Endothelial cell of umbilical vein (primary cell): Measurements from ENCODE around the gene LAG3. TPM values are rescaled to one million over a fixed set of nuclear protein-coding genes. Genes with fewer than 3 reads are reported as not detected.

ENCODE experiments used
- BruUV-seq: library from RNA; stranded (reverse); fragments of 400-500 nt; replicated peaks from 2 replicates; lab custom pipeline; 2021; lab: Mats Ljungman, UMichigan
- CTCF ChIA-PET: fragments of 300-600, 350-600 bp; sonication (Branson Sonifier 250); formaldehyde crosslinking; loops from one replicate; lab custom pipeline; 2021; ENCODE audit warnings: antibody characterized with exemption, inconsistent platforms; lab: Charles Lee
- POLR2A ChIA-PET: fragments of 300-600, 350-600 bp; sonication (Branson Sonifier 250); formaldehyde crosslinking; loops from one replicate; lab custom pipeline; 2021; ENCODE audit warnings: antibody characterized with exemption, inconsistent platforms; lab: Charles Lee
- DNase-seq: peaks from one replicate; pipeline ENCODE4 v3.0.0-alpha.2; 2011; ENCODE audit warnings: low read depth, low spot score
- FAIRE-seq: peaks from 2 replicates; lab custom pipeline; 2011; peaks lifted over from hg19 to GRCh38; lab: Jason Lieb, UNC
- H2AFZ ChIP-seq: 2 replicates; pipeline ENCODE4 v1.6.0; 2012; ENCODE audit warnings: low read depth, low read length, control low read depth, inconsistent platforms
- H3K27ac ChIP-seq: 2 replicates; pipeline ENCODE4 v1.5.1; 2011; ENCODE audit warnings: low read depth, mild to moderate bottlenecking, control low read depth, low read length, moderate library complexity; ENCODE audit not compliant: insufficient read depth
- H3K27me3 ChIP-seq, 2 experiments: 2 replicates each; pipeline versions ENCODE4 v1.6.0 to v1.6.1; 2011; ENCODE audit warnings: low read length in 2 of 2, mixed read lengths in 1 of 2; ENCODE audit not compliant: control insufficient read depth in 2 of 2, insufficient read depth in 2 of 2
- H3K36me3 ChIP-seq, 2 experiments: 2 replicates in 1 of 2; 3 replicates in 1 of 2; pipeline ENCODE4 v1.5.1; 2011; ENCODE audit warnings: low read length in 2 of 2, mild to moderate bottlenecking in 1 of 2, moderate library complexity in 1 of 2; ENCODE audit not compliant: control insufficient read depth in 2 of 2, insufficient read depth in 2 of 2; ENCODE audit errors: extremely low read depth in 1 of 2
- H3K4me1 ChIP-seq: 3 replicates; pipeline ENCODE4 v1.5.1; 2011; ENCODE audit warnings: mild to moderate bottlenecking, low read length; ENCODE audit not compliant: control insufficient read depth, insufficient read depth; ENCODE audit errors: extremely low read depth
- H3K4me2 ChIP-seq: 2 replicates; pipeline ENCODE4 v1.6.1; 2011; ENCODE audit warnings: low read length, control low read depth, mixed read lengths; ENCODE audit not compliant: insufficient read depth
- H3K4me3 ChIP-seq, 3 experiments: fragments of 200-600 bp in 1 of 3; sonication (generic), shearing (Covaris generic) in 1 of 3; replicated peaks in 1 of 3; 2 replicates each; pipeline ENCODE4 v1.5.1; 2011 to 2016; ENCODE audit warnings: control low read depth in 3 of 3, low read length in 3 of 3, mild to moderate bottlenecking in 2 of 3, inconsistent platforms in 1 of 3, low read depth in 1 of 3, moderate library complexity in 1 of 3; ENCODE audit not compliant: insufficient read depth in 1 of 3
- H3K79me2 ChIP-seq: 2 replicates; pipeline ENCODE4 v1.6.0; 2012; ENCODE audit warnings: low read length, inconsistent platforms; ENCODE audit not compliant: control insufficient read depth, insufficient read depth
- H3K9ac ChIP-seq: replicated peaks from 2 replicates; pipeline ENCODE3; 2011; ENCODE audit warnings: low read length, control low read depth; ENCODE audit not compliant: insufficient read depth; ENCODE audit errors: extremely low read depth
- H3K9me1 ChIP-seq: replicated peaks from 3 replicates; pipeline ENCODE4 v1.6.0; 2011; ENCODE audit warnings: mild to moderate bottlenecking, low read length; ENCODE audit not compliant: control insufficient read depth, insufficient read depth; ENCODE audit errors: extremely low read depth
- H3K9me3 ChIP-seq: replicated peaks from 2 replicates; pipeline ENCODE4 v1.5.1; 2012; ENCODE audit warnings: low read length, inconsistent platforms; ENCODE audit not compliant: control insufficient read depth, insufficient read depth
- H4K20me1 ChIP-seq: replicated peaks from 2 replicates; pipeline ENCODE3; 2011; ENCODE audit warnings: mild to moderate bottlenecking, low read length; ENCODE audit not compliant: control insufficient read depth, insufficient read depth; ENCODE audit errors: extremely low read depth
- EZH2 ChIP-seq: IDR thresholded peaks from 2 replicates; pipeline ENCODE4 v1.6.1; 2012; ENCODE audit warnings: borderline replicate concordance, low read depth, mild to moderate bottlenecking, moderate library complexity, low read length, inconsistent platforms; ENCODE audit not compliant: severe bottlenecking
- FOS ChIP-seq: IDR thresholded peaks from 2 replicates; pipeline ENCODE4 v1.6.1; 2011; ENCODE audit warnings: mild to moderate bottlenecking, low read length, moderate library complexity, borderline replicate concordance; ENCODE audit not compliant: insufficient read depth
- GATA2 ChIP-seq: IDR thresholded peaks from 2 replicates; pipeline ENCODE4 v1.7.0; 2011; ENCODE audit warnings: low read depth, mild to moderate bottlenecking, moderate library complexity, mixed read lengths, low read length; ENCODE audit not compliant: insufficient read length, insufficient read depth
- JUN ChIP-seq: IDR thresholded peaks from 2 replicates; pipeline ENCODE4 v1.6.1; 2011; ENCODE audit warnings: borderline replicate concordance, low read depth; ENCODE audit not compliant: insufficient read length, insufficient read depth
- MYC ChIP-seq: IDR thresholded peaks from one replicate; pipeline ENCODE4 v1.6.1; 2011; ENCODE audit warnings: mild to moderate bottlenecking, low read depth, low read length
- POLR2A ChIP-seq: IDR thresholded peaks from 2 replicates; pipeline ENCODE4 v1.6.1; 2012; ENCODE audit warnings: low read depth, mild to moderate bottlenecking, control low read depth, low read length
- POLR2AphosphoS5 ChIP-seq: IDR thresholded peaks from 2 replicates; pipeline ENCODE4 v1.6.1; 2012; ENCODE audit warnings: low read depth, mild to moderate bottlenecking, control low read depth, low read length, moderate library complexity; ENCODE audit not compliant: insufficient read depth
- dilution Hi-C: fragments of 300-500 bp; cut with MboI; formaldehyde crosslinking; loops from one replicate; pipeline ENCODE4 v1.15.0; 2019; ENCODE audit warnings: low sequenced_read_pairs; ENCODE audit not compliant: extremely low pct_ligation_motif_present
- intact Hi-C: fragments of 100-400 bp; cut with micrococcal nuclease; formaldehyde crosslinking; loops from one replicate; pipeline ENCODE4 v1.10.0; 2022
- polyA plus RNA-seq, 4 experiments: library from polyadenylated mRNA; depleted of rRNA in 3 of 4; stranded (reverse) in 3 of 4; unstranded in 1 of 4; fragments of >200 nt; gene quantifications; 2 replicates each; pipeline versions ENCODE4 v1.2.1 to v1.2.3, GENCODE V29; 2011 to 2012; ENCODE audit warnings: missing spikeins in 1 of 4
- total RNA-seq: library from RNA; stranded (reverse); gene quantifications from 2 replicates; pipeline ENCODE4 v1.2.3, GENCODE V29; 2021
- TF ChIP-seq, protein P1 (sequence below), 2 donors: IDR thresholded peaks; 1 replicate in 1 of 2; 2 replicates in 1 of 2; pipeline ENCODE4 v1.5.1; 2011; ENCODE audit warnings: low read length in 2 of 2, mild to moderate bottlenecking in 2 of 2, moderate library complexity in 2 of 2, control low read depth in 1 of 2, inconsistent platforms in 1 of 2, low read depth in 1 of 2; ENCODE audit not compliant: insufficient read depth in 1 of 2; ENCODE audit errors: extremely low read depth in 1 of 2
- TF ChIP-seq, protein P2 (sequence below): IDR thresholded peaks from 2 replicates; pipeline ENCODE4 v1.6.1; 2011; ENCODE audit not compliant: insufficient read depth, insufficient read length

LAG3 gene
- total and polyA plus RNA-seq, 2 donors (not counting 3 experiments of a cell fraction or from before 2014, with no cell fraction given), result 1.3 to 3.8 TPM

DNA sequence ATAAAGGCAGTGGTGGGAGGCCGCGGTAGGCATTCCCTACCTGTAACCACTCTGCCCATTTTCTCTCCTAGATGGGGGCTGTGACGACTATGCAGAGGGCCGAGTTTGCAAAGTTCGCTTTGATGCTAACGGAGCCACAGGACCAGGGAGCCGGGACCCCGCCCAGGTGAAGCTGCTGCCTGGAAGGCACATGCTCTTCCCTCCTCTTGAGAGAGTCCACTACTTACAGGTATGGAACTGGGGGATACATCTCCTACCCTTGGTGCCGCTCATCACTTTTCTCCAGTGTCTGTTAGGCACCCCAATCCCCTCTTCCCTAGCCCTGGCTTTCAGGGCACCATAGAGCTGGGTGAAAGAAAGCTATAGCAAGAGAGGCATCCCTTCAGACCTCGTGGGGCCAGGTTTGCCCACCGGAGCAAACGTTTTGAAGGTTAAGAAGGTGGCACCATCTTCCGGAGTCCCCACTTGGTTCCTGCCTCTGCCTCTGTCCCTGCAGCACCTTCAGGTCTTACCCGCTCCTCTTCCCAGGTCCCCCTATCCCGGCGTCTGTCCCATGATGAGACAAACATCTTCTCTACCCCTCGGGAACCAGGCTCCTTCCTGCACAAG is 53.9 kb downstream of the LAG3 start:
- no peak overlapping the region for H3K4me2 ChIP-seq
- H3K27me3 ChIP-seq, result peaks cover 3% of the 10 kb centered on the region in 2 experiments
- FAIRE-seq (no peak), DNase-seq (no peak)
- intact Hi-C loops (no loop called here), dilution Hi-C loops (no loop called here)
- H3K9me1 ChIP-seq, result no peaks in the 10 kb centered on the region
- H3K9me3 ChIP-seq, result no peaks in the 10 kb centered on the region
- no peak overlapping the region for H3K4me3 ChIP-seq
- TF ChIP-seq JUN (no peak), MYC (no peak), EZH2 (no peak), FOS (no peak), POLR2A (no peak), GATA2 (no peak), POLR2AphosphoS5 (no peak)
- TF ChIP-seq, protein P1, sequence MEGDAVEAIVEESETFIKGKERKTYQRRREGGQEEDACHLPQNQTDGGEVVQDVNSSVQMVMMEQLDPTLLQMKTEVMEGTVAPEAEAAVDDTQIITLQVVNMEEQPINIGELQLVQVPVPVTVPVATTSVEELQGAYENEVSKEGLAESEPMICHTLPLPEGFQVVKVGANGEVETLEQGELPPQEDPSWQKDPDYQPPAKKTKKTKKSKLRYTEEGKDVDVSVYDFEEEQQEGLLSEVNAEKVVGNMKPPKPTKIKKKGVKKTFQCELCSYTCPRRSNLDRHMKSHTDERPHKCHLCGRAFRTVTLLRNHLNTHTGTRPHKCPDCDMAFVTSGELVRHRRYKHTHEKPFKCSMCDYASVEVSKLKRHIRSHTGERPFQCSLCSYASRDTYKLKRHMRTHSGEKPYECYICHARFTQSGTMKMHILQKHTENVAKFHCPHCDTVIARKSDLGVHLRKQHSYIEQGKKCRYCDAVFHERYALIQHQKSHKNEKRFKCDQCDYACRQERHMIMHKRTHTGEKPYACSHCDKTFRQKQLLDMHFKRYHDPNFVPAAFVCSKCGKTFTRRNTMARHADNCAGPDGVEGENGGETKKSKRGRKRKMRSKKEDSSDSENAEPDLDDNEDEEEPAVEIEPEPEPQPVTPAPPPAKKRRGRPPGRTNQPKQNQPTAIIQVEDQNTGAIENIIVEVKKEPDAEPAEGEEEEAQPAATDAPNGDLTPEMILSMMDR (IDR thresholded peaks at IDR 0.05; ENCODE audit: extremely low read depth in 1 of 2, insufficient read depth in 1 of 2, low read depth in 1 of 2, low read length in 2 of 2), result no peak
- TF ChIP-seq, protein P2, sequence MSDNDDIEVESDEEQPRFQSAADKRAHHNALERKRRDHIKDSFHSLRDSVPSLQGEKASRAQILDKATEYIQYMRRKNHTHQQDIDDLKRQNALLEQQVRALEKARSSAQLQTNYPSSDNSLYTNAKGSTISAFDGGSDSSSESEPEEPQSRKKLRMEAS, result no peak
- H4K20me1 ChIP-seq, result no peaks in the 10 kb centered on the region
- peaks cover 0 to 6% of the 10 kb centered on the region in 2 experiments for H3K36me3 ChIP-seq
- no peak overlapping the region for H3K27ac ChIP-seq
- no TSS peak for BruUV-seq
- peaks cover 25% of the 10 kb centered on the region for H3K79me2 ChIP-seq
- POLR2A ChIA-PET, result no interaction called here
- H3K9ac ChIP-seq, result no peak overlapping the region
- CTCF ChIA-PET, result interaction anchor here (1.9 to 12.0 kb wide), 5 partner anchors 46 to 206 kb away, joined by 7 to 148 read pairs (median 10); partner anchors contain the start of gene MLF2
- H2AFZ ChIP-seq, result no peak overlapping the region
- H3K4me1 ChIP-seq, result peaks cover 20% of the 10 kb centered on the region
